HG02884 (cell line): ENCODE data around the gene FAM120A.

Experiments
- ATAC-seq: cut with Tn5 transposase; IDR thresholded peaks from one replicate; pipeline ENCODE4 v1.9.1; 2021; ENCODE audit warnings: mild to moderate bottlenecking, moderate library complexity; ENCODE audit not compliant: unreplicated experiment

Gene FAM120A

GRCh38 chr9:93470391-93470790, 18.9 kb downstream of the FAM120A start:
- no peak for ATAC-seq

GRCh38 chr9:93471124-93471523, 19.6 kb downstream of the FAM120A start:
- ATAC-seq, result no peak

- ATAC-seq, result no peak
Observed at GRCh38 chr9:93473411-93473810, 21.9 kb downstream of the FAM120A start.

- ATAC-seq, result no peak
Observed at GRCh38 chr9:93475108-93475507, 23.6 kb downstream of the FAM120A start.

GRCh38 chr9:93475856-93476255, 24.4 kb downstream of the FAM120A start:
- ATAC-seq, result no peak

- no peak for ATAC-seq
Observed at GRCh38 chr9:93476924-93477323, 25.4 kb downstream of the FAM120A start.

GRCh38 chr9:93477397-93477796, 25.9 kb downstream of the FAM120A start:
- ATAC-seq, result no peak

- no peak for ATAC-seq
Observed at GRCh38 chr9:93479726-93480125, 28.2 kb downstream of the FAM120A start.

- no peak for ATAC-seq
Observed at GRCh38 chr9:93480262-93480661, 28.8 kb downstream of the FAM120A start.

- ATAC-seq, result no peak
Observed at GRCh38 chr9:93480728-93481324, 29.3 kb downstream of the FAM120A start.

- no peak for ATAC-seq
Observed at GRCh38 chr9:93483497-93483896, 32.0 kb downstream of the FAM120A start.

- no peak for ATAC-seq
Observed at GRCh38 chr9:93486268-93486667, 34.8 kb downstream of the FAM120A start.

- no peak for ATAC-seq
Observed at GRCh38 chr9:93488244-93488643, 36.8 kb downstream of the FAM120A start.

GRCh38 chr9:93491593-93492232, 40.2 kb downstream of the FAM120A start:
- no peak for ATAC-seq

GRCh38 chr9:93492327-93492726, 40.8 kb downstream of the FAM120A start:
- no peak for ATAC-seq

- no peak for ATAC-seq
Observed at GRCh38 chr9:93493949-93494348, 42.5 kb downstream of the FAM120A start.

GRCh38 chr9:93496285-93496684, 44.8 kb downstream of the FAM120A start:
- no peak for ATAC-seq

GRCh38 chr9:93500571-93501298, 49.2 kb downstream of the FAM120A start:
- no peak for ATAC-seq

- ATAC-seq, result no peak
Observed at GRCh38 chr9:93501406-93501805, 49.9 kb downstream of the FAM120A start.

GRCh38 chr9:93503381-93503780, 51.9 kb downstream of the FAM120A start:
- no peak for ATAC-seq

- no peak for ATAC-seq
Observed at GRCh38 chr9:93505541-93506132, 54.2 kb downstream of the FAM120A start.

- ATAC-seq, result no peak
Observed at GRCh38 chr9:93507768-93508167, 56.3 kb downstream of the FAM120A start.
